Dedifferentiated amniotic fluid mesenchymal stem cell (primary cell): ENCODE measurements around the gene PCSK4.
A peak's percentile ranks its signal among the peaks of the same experiment; 100 is the strongest.
"Not testable (repeated sequence)": the region's sequence is repeated elsewhere in the genome, so short reads cannot be mapped to it uniquely, and the experiment has no call there.

ENCODE experiments used
- DNase-seq: peaks from one replicate; pipeline ENCODE4 v3.0.0-alpha.2; 2016; ENCODE audit errors: extremely low spot score

PCSK4 gene

DNA sequence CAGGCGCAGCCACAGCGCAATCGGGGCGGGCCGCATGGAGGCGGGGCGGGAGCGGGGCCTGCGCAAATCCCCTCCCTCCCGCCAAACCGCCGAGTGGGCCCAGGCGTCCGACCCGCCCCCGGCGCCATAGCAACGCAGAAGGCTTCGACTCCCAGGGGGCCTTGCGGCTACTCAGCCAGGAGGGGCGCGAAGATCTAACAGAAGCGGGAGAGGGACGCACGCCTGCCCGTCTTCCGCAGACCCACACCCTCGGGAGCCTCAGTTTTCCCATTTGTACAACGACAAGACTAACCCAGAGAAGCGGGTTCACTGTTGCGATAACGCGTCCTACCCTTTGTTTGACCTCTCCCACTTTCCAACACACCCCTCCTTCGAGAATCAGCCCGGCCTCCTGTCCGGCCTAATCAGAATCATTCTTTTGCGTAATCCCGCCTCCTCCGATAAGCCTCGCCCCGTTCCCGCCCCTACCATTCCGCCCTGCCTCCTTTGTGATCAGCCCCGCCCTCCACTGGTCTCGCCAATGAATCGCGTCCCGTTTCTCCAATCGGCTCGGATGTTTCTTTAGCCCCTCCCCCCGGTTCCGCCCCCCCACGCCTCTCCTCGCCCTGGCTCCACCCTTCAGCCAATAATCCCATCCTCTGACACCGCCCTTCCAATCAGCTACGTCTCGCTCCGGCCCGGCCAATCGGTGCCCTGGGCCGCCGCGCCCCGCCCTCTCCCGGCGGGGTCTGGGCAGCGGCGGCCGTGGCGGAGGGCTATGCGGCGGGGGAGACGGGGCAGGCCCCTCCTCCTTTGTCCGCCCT, at the start of gene PCSK4:
PCSK4 (minus strand) TSS at position 40 of the 803 bp plus-strand sequence; CDS start at position 36, 4 bp downstream.
- peak; percentile 98 for DNase-seq

DNA sequence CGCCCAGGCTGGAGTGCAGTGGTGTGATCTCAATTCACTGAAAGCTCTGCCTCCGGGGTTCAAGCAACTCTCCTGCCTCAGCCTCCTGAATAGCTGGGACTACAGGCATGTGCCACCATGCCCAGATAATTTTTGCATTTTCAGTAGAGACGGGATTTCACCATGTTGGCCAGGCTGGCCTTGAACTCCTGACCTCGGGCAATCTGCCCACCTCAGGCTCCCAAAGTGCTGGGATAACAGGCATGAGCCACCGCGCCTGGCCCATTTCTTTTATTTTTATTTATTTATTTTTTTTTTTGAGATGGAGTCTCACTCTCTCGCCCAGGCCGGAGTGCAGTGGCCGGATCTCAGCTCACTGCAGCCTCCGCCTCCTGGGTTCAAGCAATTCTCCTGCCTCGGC, 49.6 kb upstream of the PCSK4 start:
- DNase-seq, result not testable (repeated sequence)

DNA sequence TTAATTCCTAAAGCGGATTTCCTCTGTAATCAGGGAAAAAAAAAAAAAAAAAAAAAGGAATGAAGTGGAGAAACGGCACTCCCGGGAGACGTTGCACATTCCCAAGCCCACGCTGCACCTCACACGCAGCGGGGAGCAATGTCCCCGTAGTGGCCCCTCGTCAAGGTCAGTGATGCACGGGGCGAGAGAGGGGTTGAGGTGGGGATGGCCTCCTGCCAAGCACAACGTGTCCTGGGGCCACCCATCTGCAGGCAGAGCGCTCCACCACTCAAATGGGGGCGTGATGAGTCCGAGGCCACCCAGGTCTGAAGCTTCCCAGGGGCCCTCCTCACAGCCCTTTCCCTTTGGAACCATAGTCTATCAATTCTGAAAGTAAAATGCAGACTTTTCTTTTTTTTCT, 48.8 kb upstream of the PCSK4 start:
- DNase-seq, result no peak

DNA sequence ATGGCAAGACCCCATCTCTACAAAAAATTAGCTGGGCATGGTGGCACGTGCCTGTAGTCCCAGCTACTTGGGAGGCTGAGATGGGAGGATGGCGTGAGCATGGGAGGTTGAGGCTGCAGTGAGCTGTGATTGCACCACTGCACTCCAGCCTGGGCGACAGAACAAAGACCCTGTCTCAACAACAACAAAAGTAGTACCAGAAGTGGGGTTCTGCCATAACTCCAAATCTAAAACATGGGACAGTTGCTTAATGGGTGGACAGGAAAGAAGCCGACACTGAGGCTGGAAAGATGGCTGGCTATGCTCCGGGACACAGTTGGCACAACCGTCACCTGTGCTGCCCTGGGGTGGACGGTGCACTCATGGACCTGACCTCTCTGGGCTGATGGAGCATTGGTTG, 45.5 kb upstream of the PCSK4 start:
- DNase-seq, result not testable (repeated sequence)

DNA sequence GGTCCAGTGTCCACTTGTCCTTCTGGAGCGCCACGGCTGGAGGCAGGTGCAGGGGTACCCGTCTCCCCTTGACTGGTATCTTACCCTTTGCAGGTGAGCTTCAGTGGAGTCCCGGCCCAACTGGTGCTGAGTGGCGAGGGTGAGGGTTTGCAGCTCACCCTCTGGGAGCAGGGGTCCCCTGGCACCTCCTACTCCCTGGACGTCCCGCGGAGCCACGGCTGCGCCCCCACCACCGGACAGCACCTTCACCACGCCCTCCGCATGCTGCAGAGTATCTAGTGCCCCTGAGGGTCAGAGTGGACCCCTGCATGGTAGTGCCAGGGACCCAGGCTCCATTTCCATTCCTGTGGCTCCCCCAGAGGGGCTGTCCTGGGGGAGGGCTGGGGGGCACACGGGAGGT, 44.8 kb upstream of the PCSK4 start:
- no peak for DNase-seq

DNA sequence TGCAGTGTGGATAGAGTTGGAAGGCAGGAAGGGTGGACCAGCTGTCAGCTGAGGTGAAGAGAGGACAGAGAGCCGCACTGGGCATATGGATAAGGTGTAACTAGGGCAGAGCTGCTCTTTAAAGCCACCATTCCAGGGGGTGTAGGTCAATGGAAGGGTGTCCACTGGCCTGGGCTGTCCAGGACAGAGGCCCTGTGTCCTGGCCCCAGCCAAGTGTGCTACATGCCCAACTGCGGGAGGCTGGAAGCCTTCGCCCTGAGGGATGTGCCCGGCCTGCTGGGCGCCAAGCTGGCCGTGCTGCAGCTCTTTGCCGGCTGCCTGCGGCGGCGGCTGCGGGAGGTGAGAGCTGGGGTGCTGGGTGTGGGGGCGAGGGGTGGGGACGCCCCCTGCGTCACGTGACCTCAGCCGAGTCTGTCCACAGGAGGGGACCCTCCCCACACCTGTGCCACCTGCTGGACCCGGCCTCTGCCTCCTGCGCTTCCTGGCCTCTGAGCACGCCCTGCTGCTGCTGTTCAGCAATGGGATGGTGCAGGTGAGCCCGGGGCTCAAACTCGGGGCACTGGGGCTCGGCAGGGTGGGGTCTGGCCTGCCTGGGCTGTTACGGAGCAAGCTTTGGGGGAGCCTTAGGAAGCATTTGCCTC, 43.5 kb upstream of the PCSK4 start:
- DNase-seq, result no peak

DNA sequence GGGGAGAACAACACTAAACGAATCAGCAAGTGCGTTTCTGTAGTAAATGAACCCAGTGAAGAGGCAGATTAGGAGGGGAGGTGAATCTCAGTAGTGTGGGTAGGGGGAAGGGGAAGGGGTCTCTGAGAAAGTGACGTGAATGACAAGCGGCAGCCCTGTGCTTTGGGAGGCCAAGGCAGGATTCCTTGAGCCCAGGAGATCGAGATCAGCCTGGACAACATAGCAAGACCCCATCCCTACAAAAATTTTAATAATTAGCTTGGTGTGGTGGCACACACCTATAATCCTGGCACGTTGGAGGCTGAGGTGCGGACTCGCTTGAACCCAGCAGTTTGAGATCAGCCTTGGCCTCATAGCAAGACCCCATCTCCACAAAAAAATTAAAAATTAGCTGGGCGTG, 41.9 kb upstream of the PCSK4 start:
- no peak for DNase-seq

DNA sequence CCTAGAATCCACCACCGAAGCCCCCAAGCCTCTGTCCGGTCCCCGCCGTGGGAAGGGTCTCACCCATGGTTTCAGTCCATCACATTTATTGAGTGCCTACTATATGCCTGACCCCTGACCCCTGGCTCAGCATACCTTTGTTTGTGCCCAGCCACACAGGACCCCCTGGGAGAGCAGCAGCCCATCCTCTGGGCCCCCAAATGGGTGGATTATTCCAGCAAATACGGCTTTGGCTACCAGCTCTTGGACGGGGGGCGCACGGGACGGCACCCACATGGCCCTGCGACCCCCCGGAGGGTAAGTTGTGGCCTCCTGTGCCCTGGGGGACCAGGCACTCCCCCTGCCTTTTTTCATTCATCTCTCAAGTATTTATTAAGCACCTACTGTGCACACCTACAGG, 41.4 kb upstream of the PCSK4 start:
- no peak for DNase-seq

DNA sequence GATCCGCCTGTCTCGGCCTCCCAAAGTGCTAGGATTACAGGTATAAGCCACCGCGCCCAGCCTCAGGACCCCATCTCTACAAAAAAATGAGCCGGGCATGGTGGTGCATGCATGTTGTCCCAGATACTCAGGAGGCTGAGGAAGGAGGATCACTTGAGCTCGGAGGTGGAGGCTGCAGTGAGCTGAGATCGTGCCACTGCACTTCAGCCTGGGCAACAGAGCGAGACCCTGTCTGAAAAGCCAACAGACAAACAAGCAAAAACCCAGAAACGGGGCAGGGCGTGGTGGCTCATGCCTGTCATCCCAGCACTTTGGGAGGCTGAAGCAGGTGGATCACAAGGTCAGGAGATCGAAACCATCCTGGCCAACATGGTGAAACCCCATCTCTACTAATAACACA, 40.7 kb upstream of the PCSK4 start:
- not testable (repeated sequence) for DNase-seq

DNA sequence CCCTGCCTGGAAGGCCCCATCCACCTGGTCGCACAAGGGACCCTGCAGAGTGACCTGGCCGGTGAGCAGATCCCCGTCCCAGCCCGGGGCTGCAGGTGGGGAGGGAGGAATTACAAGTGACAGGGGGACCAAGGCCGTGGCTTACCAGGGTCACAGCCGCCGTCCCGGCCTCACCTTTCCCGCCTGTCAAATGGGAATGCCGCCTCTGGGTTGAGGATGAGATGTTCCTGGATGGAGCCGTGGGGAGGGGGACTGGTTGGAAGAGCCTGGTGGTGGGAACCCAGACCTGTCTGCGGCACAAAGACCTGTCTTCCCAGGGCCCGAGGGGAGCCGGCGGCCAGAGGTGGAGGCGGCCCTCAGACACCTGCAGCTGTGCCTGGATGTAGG, 39.3 kb upstream of the PCSK4 start:
- no peak for DNase-seq

DNA sequence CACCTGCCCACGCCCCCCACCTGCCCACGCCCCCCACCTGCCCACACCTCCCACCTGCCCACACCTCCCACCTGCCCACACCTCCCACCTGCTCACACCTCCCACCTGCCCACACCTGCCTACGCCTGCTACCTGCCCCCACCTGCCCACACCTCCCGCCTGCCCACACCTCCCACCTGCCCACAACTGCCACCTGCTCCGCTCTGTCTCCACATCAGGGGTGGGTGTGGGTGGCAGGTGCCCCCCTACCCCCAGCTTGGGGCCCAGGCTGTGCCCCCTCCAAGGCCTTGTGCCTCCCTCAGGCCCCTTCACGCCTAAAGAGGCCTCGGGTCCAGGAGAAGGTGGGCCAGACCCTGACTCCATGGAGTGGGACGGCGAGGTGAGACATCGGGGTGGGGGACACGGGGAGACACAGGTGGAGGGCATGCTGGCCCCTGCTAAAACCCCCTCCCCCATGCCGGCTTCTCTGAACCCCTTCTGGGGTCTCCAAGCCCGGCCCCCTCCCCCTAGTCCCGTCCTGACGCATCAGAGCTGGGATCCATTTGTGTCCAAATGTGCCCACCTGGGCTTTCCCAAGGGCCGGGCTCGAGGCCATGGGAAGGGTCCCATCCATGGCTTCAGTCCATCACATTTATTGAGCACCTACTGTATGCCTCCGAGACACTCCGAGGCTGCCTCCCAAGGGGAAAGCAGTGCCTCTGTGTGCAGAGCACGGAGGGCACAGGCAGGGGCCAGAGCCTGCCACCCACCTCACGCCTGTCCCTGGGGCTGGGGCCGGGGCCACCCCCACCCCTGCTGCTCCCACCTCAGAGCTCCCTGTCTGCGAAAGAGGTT, 38.7 kb upstream of the PCSK4 start:
- DNase-seq, result no peak

DNA sequence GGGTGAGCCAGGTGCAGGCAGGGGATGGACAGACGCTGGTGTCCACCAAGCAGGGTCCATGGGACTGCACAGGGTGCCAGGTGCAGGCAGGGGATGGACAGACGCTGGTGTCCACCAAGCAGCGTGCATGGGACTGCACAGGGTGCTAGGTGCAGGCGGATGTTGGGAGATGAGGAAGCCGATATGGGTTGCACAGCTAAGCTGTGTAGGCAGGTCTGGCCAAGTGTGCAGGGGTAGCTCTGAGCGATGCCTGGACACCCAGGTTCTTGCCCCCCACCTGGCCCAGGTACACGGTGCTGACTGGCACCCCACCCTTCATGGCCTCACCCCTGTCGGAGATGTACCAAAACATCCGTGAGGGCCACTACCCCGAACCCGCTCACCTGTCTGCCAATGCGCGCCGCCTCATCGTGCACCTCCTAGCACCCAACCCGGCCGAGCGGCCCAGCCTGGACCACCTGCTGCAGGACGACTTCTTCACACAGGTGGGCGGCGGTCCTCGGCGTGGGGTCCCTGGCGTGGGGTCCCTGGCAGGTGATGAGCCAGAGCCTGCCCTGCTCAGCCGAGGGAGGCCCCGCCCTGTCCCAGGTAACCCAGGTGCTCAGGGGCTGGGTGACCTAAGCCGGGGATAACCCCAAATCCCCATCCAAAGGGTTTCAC, 37.6 kb upstream of the PCSK4 start:
- DNase-seq, result no peak

DNA sequence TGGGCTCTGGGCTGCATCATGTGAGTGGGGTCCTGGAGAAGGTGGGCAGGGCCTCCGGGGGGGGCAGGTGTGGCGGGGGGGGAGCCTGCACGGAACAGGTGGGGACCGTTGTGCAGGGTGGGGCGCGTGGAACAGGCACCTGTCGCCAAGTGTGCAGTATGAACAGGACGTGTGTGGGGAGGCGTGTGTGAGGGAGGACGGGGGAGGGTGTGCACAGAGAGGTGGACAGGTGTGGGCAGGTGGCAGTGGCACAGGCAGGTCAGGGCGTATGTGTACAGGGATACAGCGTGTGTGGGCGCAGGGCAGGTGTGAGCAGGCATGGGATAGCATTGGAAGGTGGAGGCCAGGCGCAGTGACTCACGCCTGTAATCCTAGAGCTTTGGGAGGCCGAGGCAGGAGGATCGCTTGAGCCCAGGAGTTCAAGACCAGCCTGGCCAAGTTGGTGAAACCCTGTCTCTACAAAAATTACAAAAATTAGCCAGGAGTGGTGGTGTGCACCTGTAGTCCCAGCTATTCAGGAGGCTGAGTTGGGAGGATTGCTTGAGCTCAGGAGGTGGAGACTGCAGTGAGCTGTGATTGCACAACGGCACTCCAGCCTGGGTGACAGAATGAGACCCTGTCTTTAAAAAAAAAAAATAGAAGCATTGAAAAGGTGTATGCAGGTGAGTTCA, 37.0 kb upstream of the PCSK4 start:
- no peak for DNase-seq

DNA sequence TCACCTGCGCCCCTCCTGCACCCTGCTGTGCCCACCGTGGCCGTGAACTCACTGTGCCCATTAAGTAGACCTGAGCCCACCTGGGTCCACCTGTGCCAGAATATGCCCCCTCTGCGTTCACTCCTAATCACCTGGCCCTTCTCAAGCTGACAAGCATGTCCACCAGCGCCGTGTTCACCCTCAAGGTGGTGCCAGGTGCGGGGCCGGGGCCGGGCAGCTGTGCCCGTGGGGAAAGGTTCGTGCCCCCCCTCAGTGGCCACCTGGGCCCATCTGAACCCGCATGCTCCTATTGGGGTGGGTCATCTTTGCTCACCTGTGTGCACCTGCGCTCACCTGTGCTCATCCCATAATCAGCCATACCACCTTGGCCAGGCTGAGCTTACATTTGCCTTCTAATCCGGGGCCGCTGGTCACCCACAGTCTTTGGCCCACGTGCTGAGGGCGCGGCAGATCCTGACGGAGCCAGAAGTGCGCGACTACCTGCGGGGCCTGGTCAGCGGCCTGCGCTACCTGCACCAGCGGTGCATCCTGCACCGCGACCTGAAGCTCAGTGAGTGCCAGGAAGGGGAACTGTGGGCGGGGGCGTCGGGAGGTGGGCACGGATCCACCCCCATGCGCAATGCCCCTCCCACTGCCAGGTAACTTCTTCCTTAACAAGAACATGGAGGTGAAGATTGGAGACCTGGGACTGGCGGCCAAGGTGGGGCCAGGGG, 36.1 kb upstream of the PCSK4 start:
- no peak for DNase-seq

DNA sequence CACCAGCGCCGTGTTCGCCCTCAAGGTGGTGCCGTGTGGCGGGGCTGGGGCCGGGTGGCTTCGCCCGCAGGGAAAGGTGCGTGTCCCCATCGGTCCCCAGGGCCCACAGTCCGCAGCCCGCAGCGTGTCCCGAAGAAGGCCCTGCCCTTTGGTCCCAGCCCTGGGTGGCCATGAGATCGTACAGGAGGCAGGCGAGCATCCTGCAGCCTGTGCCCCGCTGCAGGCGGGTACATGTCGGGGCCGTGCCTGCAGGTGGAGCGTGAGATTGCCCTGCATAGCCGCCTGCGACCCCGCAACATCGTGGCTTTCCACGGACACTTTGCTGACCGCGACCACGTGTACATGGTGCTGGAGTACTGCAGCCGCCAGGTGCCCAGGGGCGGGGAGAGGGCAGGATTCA, 35.2 kb upstream of the PCSK4 start:
- no peak for DNase-seq

DNA sequence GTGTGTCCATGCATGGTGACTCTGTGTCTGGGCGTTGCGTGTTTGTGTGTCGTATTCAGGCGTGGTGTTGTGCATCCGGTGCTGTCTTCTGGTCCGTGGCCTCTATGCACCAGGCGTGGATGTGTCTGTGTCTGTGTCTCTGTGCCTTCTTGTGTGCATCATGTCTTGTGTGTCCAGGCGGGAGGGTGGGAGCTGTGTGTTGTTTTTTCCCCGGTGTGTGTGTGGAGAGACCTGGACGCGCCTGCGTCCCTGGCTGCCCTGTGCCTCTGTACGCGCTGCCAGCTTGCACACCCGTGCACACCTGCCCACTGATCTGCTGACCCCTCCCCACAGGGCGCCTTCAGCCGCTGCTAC, 34.8 kb upstream of the PCSK4 start:
- DNase-seq, result no peak

DNA sequence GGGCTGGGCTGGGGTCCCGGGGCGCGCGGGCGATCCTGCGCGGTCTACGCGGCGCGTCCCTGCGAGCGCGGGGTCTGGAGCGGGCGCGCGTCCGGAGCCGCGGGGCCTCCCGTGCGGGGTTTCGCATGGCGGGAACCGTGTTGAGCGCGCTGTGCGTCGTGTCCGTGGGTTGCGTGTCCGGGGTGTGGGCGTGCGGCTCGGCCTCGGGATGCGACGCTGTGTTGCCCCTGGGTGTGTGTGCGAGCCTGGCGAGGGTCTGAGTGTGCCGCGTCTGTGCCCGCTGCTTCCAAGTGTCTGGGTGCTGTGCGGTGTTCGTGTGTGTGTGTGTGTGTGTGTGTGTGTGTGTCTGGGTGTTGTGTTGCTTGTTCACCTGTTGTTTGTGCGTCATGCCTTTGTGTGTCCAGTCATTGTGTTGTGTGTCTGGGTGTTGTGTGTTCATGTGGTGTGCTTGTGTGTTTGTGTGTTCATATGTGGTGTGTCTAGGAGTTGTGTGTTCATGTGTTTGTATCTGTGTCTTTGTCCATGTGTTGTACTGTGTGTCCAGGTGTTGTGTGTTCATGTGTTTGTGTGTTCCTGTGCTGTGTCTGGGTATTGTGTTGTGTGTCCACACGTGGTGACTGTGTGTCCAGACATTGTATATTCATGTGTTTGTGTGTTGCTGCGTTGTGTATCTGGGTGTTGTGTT, 34.3 kb upstream of the PCSK4 start:
- no peak for DNase-seq

DNA sequence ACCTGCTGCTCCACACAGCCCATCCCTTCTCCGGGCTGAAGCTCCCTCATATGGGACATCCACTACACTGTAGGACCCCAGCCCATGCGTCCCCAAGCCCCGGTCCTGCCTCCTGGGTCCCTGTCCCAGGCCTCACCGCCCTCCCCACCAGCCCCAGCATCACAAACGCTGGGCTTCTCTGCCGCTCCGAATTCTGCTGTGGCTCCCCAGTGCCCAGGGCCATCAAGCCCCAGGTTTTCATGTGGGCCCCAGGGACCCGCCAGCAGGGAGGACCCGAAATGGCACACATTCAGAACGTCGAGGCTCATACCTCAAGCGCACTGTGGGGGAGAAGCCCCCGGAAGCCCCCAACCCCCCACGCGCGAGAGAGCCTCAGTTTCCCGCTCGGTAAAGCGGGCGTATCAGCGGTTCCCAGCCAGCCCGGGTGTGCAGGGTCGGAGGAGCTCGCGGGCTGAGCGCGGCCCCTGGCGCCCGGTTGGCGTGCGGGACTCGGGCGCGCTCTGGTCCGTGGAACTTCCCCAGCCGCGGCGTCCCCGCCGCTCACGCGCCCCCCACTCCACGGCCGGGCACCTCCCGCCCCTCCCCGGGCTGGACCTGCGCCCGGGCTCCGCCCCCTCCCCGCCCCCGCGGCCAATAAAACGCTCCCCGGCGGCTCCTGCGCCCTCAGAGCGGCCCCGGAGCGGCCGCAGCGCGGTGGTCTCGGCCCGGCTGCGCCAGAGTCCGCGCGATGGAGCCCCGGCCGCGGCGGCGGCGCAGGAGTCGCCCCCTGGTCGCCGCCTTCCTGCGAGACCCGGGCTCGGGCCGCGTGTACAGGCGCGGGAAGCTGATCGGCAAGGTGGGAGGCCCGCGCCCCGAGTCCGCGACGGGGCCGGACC, 33.5 kb upstream of the PCSK4 start, which contains the start of gene PLK5:
PLK5 (plus strand) TSS at position 666 of the 875 bp plus-strand sequence. CDS start 2,920 bp downstream, outside the sequence.
- no peak for DNase-seq

DNA sequence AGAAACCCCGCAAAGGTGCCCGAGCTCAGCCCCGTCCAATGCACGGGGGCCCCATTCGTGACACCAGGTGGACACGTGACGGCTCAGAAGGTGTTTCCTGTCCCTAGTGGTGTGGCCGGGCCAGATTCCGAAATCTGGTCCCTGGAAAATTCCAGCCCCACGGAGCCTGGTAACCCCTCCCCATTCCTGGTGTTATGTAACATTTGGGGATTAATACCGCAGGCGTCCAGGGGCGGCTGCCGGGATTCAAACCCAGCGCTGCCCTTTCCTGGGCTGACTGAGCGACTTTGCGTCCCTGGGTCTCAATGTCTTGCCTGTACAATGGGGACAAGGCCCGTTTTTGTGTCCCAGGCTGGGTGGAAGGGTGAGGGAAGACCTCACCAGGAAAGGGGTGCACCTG, 32.7 kb upstream of the PCSK4 start:
- no peak for DNase-seq
